ENCODE results near the gene LY86. TPM values are rescaled to one million over a fixed set of nuclear protein-coding genes. Genes with fewer than 3 reads are reported as not detected.

Gene LY86
- total and polyA plus RNA-seq, 10 of the 15 experiments (the other 5 are each of a cell fraction or from before 2014, with no cell fraction given): 68.2 to 457 (median 128) TPM

GRCh38 chr6:6565488-6565887 lies 23.0 kb upstream of the LY86 start (continued):
- TF ChIP-seq, protein P1, sequence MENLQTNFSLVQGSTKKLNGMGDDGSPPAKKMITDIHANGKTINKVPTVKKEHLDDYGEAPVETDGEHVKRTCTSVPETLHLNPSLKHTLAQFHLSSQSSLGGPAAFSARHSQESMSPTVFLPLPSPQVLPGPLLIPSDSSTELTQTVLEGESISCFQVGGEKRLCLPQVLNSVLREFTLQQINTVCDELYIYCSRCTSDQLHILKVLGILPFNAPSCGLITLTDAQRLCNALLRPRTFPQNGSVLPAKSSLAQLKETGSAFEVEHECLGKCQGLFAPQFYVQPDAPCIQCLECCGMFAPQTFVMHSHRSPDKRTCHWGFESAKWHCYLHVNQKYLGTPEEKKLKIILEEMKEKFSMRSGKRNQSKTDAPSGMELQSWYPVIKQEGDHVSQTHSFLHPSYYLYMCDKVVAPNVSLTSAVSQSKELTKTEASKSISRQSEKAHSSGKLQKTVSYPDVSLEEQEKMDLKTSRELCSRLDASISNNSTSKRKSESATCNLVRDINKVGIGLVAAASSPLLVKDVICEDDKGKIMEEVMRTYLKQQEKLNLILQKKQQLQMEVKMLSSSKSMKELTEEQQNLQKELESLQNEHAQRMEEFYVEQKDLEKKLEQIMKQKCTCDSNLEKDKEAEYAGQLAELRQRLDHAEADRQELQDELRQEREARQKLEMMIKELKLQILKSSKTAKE (IDR thresholded peaks at IDR 0.05; ENCODE audit: low read depth, poor library complexity, severe bottlenecking): no peak
- no peak for TF ChIP-seq PML (IDR thresholded peaks at IDR 0.05; ENCODE audit: low read length)
- TF ChIP-seq NFXL1 (IDR thresholded peaks at IDR 0.05; ENCODE audit: borderline replicate concordance): no peak
- TF ChIP-seq SREBF1 (IDR thresholded peaks at IDR 0.05; ENCODE audit: low read length): no peak
- TF ChIP-seq FOXM1 (IDR thresholded peaks at IDR 0.05; ENCODE audit: low read depth, low read length): no peak

- H3K27me3 ChIP-seq (replicated peaks in 1 of 2; ENCODE audit: control insufficient read depth in 2 of 2, insufficient read depth in 2 of 2, low read length in 1 of 2): no peaks in the 10 kb centered on the region
- WGBS (ENCODE audit: insufficient coverage, insufficient replicate concordance, low lambda C conversion rate, missing lambda C conversion rate): 100% methylated on average over 4 of the region's 4 CpGs
- H3K27ac ChIP-seq (ENCODE audit: control insufficient read depth, insufficient read depth): no peak overlapping the region
- CTCF ChIA-PET: interaction anchor here (2.8 kb wide), 1 partner anchor 10 kb away, joined by 6 read pairs; no protein-coding TSS in a partner anchor
- no peak overlapping the region for H3K4me3 ChIP-seq
- no peak overlapping the region for H3K9ac ChIP-seq (ENCODE audit: control insufficient read depth, insufficient read depth, low read length)
- ATAC-seq: no peak
- intact Hi-C loops (cut with micrococcal nuclease; ENCODE audit: unreplicated experiment): no loop called here
- POLR2A ChIA-PET: no interaction called here
- in situ Hi-C loops (cut with MboI): no loop called here
- RAD21 ChIA-PET (ENCODE audit: unreplicated experiment): no interaction called here
- H2AFZ ChIP-seq (ENCODE audit: control insufficient read depth, low read depth, low read length): no peak overlapping the region
- H3K4me1 ChIP-seq (ENCODE audit: control insufficient read depth, insufficient read depth, low read length): 0 out of 2 replicates have a peak, but pooled peaks cover 3% of the 10 kb centered on the region
- TF ChIP-seq CBX5 (IDR thresholded peaks at IDR 0.05; ENCODE audit: low read depth): no peak
- no peak for TF ChIP-seq KLF5 (IDR thresholded peaks at IDR 0.05; ENCODE audit: partially characterized antibody)
- no peak for TF ChIP-seq RB1 (IDR thresholded peaks at IDR 0.05; ENCODE audit: borderline replicate concordance)
- TF ChIP-seq, protein P2, sequence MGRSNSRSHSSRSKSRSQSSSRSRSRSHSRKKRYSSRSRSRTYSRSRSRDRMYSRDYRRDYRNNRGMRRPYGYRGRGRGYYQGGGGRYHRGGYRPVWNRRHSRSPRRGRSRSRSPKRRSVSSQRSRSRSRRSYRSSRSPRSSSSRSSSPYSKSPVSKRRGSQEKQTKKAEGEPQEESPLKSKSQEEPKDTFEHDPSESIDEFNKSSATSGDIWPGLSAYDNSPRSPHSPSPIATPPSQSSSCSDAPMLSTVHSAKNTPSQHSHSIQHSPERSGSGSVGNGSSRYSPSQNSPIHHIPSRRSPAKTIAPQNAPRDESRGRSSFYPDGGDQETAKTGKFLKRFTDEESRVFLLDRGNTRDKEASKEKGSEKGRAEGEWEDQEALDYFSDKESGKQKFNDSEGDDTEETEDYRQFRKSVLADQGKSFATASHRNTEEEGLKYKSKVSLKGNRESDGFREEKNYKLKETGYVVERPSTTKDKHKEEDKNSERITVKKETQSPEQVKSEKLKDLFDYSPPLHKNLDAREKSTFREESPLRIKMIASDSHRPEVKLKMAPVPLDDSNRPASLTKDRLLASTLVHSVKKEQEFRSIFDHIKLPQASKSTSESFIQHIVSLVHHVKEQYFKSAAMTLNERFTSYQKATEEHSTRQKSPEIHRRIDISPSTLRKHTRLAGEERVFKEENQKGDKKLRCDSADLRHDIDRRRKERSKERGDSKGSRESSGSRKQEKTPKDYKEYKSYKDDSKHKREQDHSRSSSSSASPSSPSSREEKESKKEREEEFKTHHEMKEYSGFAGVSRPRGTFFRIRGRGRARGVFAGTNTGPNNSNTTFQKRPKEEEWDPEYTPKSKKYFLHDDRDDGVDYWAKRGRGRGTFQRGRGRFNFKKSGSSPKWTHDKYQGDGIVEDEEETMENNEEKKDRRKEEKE (IDR thresholded peaks at IDR 0.05): no peak
- no peak for TF ChIP-seq CEBPB (IDR thresholded peaks at IDR 0.05; ENCODE audit: borderline replicate concordance in 1 of 2, low read depth in 2 of 2, low read length in 2 of 2)
- no peak for TF ChIP-seq EP300 (IDR thresholded peaks at IDR 0.05; ENCODE audit: borderline replicate concordance in 1 of 2, control insufficient read depth in 1 of 2, low read depth in 2 of 2, low read length in 2 of 2)
- TF ChIP-seq HDAC2 (IDR thresholded peaks at IDR 0.05): no peak
- no peak for TF ChIP-seq RBBP5 (conservative IDR thresholded peaks at IDR 0.05)
- no peak for TF ChIP-seq ZBED1 (IDR thresholded peaks at IDR 0.05; ENCODE audit: borderline replicate concordance)
- no peak for TF ChIP-seq POLR2A (IDR thresholded peaks at IDR 0.05; ENCODE audit: low read depth, low read length)
- TF ChIP-seq, protein P3, sequence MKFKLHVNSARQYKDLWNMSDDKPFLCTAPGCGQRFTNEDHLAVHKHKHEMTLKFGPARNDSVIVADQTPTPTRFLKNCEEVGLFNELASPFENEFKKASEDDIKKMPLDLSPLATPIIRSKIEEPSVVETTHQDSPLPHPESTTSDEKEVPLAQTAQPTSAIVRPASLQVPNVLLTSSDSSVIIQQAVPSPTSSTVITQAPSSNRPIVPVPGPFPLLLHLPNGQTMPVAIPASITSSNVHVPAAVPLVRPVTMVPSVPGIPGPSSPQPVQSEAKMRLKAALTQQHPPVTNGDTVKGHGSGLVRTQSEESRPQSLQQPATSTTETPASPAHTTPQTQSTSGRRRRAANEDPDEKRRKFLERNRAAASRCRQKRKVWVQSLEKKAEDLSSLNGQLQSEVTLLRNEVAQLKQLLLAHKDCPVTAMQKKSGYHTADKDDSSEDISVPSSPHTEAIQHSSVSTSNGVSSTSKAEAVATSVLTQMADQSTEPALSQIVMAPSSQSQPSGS (IDR thresholded peaks at IDR 0.05; ENCODE audit: low read length): no peak
- no peak for TF ChIP-seq SUZ12 (IDR thresholded peaks at IDR 0.05; ENCODE audit: unreplicated experiment)
- H3K79me2 ChIP-seq (ENCODE audit: control insufficient read depth, insufficient read depth, low read length): no peaks in the 10 kb centered on the region; the same call in 1 of the 2 replicates
- BruUV-seq (replicated peaks): no TSS peak
- H3K4me2 ChIP-seq (ENCODE audit: control insufficient read depth, insufficient read depth): no peak overlapping the region
- FAIRE-seq: no peak
- H4K20me1 ChIP-seq (ENCODE audit: control insufficient read depth, insufficient read depth): no peaks in the 10 kb centered on the region
- DNase-seq (ENCODE audit: low read depth, low spot score): no peak
- peaks cover 3 to 12% of the 10 kb centered on the region in 2 experiments for H3K36me3 ChIP-seq (ENCODE audit: control insufficient read depth in 2 of 2, insufficient read depth in 2 of 2, low read length in 1 of 2)
- peaks cover 3% of the 10 kb centered on the region for H3K9me3 ChIP-seq (replicated peaks; ENCODE audit: control insufficient read depth, insufficient read depth, low read length)
- SMC1A ChIA-PET (ENCODE audit: uncharacterized antibody, unreplicated experiment): no interaction called here
Observed at GRCh38 chr6:6566766-6567165, 21.8 kb upstream of the LY86 start.

Data from GM12878 (cell line).